ENCODE data around the gene PLAAT3. TPM values are rescaled to one million over a fixed set of nuclear protein-coding genes. Genes with fewer than 3 reads are reported as not detected.
A peak's percentile ranks its signal among the peaks of the same experiment; 100 is the strongest.

Gene PLAAT3
- total and polyA plus RNA-seq, 4 donors, result 13.4 to 90.1 (median 54.3) TPM

GRCh38 chr11:63567044-63567840 lies 47.0 kb downstream of the PLAAT3 start:
- no peaks in the 10 kb centered on the region for H3K36me3 ChIP-seq (ENCODE audit: control insufficient read depth in 4 of 4, insufficient read depth in 3 of 4, low read depth in 1 of 4, low read length in 3 of 4)
- DNase-seq (ENCODE audit: low spot score), result no peak
- WGBS, result 27% methylated on average over 5 of the region's 5 CpGs
- peaks cover 3 to 15% (median 5%) of the 10 kb centered on the region in 4 donors for H3K4me1 ChIP-seq (ENCODE audit: control insufficient read depth in 4 of 4, insufficient read depth in 4 of 4, low read length in 3 of 4)
- H3K9me3 ChIP-seq (ENCODE audit: control insufficient read depth in 4 of 4, low read length in 3 of 4), result no peaks in the 10 kb centered on the region
- no peak overlapping the region for H3K4me3 ChIP-seq (ENCODE audit: low read depth in 1 of 3, low read length in 3 of 3)
- H3K27ac ChIP-seq (ENCODE audit: low read depth in 1 of 2, low read length in 2 of 2), result no peak overlapping the region
- TF ChIP-seq YY1 (IDR thresholded peaks at IDR 0.05) (no peak), FOXA2 (IDR thresholded peaks at IDR 0.05) (no peak), EGR1 (IDR thresholded peaks at IDR 0.05; ENCODE audit: low read depth in 2 of 2) (no peak), JUND (IDR thresholded peaks at IDR 0.05) (peak in 1 of 2 donors; percentile 45), RXRA (IDR thresholded peaks at IDR 0.05) (peak; percentile 66 to 75), GABPA (IDR thresholded peaks at IDR 0.05 in 1 of 2, conservative IDR thresholded peaks at IDR 0.05 in 1 of 2) (no peak), SP1 (IDR thresholded peaks at IDR 0.05) (peak; percentile 52), RAD21 (IDR thresholded peaks at IDR 0.05) (peak in 1 of 2 donors; percentile 8), TAF1 (conservative IDR thresholded peaks at IDR 0.05) (no peak), REST (IDR thresholded peaks at IDR 0.05) (no peak), FOXA1 (IDR thresholded peaks at IDR 0.05) (no peak), CTCF (IDR thresholded peaks at IDR 0.05; ENCODE audit: low read depth, low read length, missing input control) (no peak), HNF4A (conservative IDR thresholded peaks at IDR 0.05) (peak in 1 of 2 donors; percentile 33), HNF4G (IDR thresholded peaks at IDR 0.05) (no peak), NR2F2 (IDR thresholded peaks at IDR 0.05) (no peak)
- TF ChIP-seq, protein P1, sequence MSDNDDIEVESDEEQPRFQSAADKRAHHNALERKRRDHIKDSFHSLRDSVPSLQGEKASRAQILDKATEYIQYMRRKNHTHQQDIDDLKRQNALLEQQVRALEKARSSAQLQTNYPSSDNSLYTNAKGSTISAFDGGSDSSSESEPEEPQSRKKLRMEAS (IDR thresholded peaks at IDR 0.05), result no peak
- TF ChIP-seq, protein P2, sequence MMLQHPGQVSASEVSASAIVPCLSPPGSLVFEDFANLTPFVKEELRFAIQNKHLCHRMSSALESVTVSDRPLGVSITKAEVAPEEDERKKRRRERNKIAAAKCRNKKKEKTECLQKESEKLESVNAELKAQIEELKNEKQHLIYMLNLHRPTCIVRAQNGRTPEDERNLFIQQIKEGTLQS (IDR thresholded peaks at IDR 0.05), result no peak
- TF ChIP-seq, protein P3, sequence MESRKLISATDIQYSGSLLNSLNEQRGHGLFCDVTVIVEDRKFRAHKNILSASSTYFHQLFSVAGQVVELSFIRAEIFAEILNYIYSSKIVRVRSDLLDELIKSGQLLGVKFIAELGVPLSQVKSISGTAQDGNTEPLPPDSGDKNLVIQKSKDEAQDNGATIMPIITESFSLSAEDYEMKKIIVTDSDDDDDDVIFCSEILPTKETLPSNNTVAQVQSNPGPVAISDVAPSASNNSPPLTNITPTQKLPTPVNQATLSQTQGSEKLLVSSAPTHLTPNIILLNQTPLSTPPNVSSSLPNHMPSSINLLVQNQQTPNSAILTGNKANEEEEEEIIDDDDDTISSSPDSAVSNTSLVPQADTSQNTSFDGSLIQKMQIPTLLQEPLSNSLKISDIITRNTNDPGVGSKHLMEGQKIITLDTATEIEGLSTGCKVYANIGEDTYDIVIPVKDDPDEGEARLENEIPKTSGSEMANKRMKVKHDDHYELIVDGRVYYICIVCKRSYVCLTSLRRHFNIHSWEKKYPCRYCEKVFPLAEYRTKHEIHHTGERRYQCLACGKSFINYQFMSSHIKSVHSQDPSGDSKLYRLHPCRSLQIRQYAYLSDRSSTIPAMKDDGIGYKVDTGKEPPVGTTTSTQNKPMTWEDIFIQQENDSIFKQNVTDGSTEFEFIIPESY (IDR thresholded peaks at IDR 0.05), result no peak
- H3K27me3 ChIP-seq (ENCODE audit: control insufficient read depth in 4 of 4, insufficient read depth in 4 of 4, low read length in 3 of 4), result no peaks in the 10 kb centered on the region
- H3K9ac ChIP-seq (ENCODE audit: low read depth in 1 of 2, low read length in 2 of 2), result no peak overlapping the region

Data from liver (tissue), 9 donors.